PFSK-1 (cell line): ENCODE data around the gene ADAM8.
A peak's percentile ranks its signal among the peaks of the same experiment; 100 is the strongest.

ENCODE experiments used
- FOXP2 ChIP-seq: optimal IDR thresholded peaks from 2 replicates; pipeline ENCODE3; 2011; ENCODE audit warnings: borderline replicate concordance, control low read depth, inconsistent platforms; ENCODE audit not compliant: insufficient read depth; ENCODE audit errors: extremely low read length, extremely low read depth
- POLR2AphosphoS5 ChIP-seq: IDR thresholded peaks from 2 replicates; pipeline ENCODE4 v1.6.1; 2012; ENCODE audit warnings: low read depth, mild to moderate bottlenecking, control low read depth, low read length, moderate library complexity
- REST ChIP-seq, 2 experiments: IDR thresholded peaks; 2 replicates each; pipeline versions ENCODE4 v1.6.1 to v1.8.0; 2011 to 2012; ENCODE audit warnings: low read depth in 2 of 2, low read length in 2 of 2, control low read depth in 1 of 2, inconsistent platforms in 1 of 2, mild to moderate bottlenecking in 1 of 2, moderate library complexity in 1 of 2; ENCODE audit not compliant: insufficient read depth in 1 of 2
- SIN3A ChIP-seq: IDR thresholded peaks from 2 replicates; pipeline ENCODE4 v1.6.1; 2012; ENCODE audit warnings: mild to moderate bottlenecking, low read length, moderate library complexity, borderline replicate concordance; ENCODE audit not compliant: insufficient read depth
- TAF1 ChIP-seq: IDR thresholded peaks from 2 replicates; pipeline ENCODE4 v1.6.1; 2012; ENCODE audit warnings: low read length, control low read depth, borderline replicate concordance; ENCODE audit not compliant: insufficient read depth

ADAM8 gene

GRCh38 chr10:133261726-133262325, 14.8 kb downstream of the ADAM8 start:
- TF ChIP-seq FOXP2 (peak; percentile 14), REST (IDR thresholded peaks at IDR 0.05; ENCODE audit: insufficient read depth in 1 of 2, low read depth in 2 of 2, low read length in 2 of 2) (no peak), POLR2AphosphoS5 (no peak), SIN3A (no peak)

- TF ChIP-seq FOXP2 (no peak), SIN3A (no peak), POLR2AphosphoS5 (no peak), TAF1 (no peak), REST (IDR thresholded peaks at IDR 0.05; ENCODE audit: insufficient read depth in 1 of 2, low read depth in 2 of 2, low read length in 2 of 2) (no peak)
Observed at GRCh38 chr10:133260895-133261725, 15.6 kb downstream of the ADAM8 start.

- no peak for TF ChIP-seq FOXP2
- TF ChIP-seq POLR2AphosphoS5 = no peak
- no peak for TF ChIP-seq SIN3A
- no peak for TF ChIP-seq REST (IDR thresholded peaks at IDR 0.05; ENCODE audit: insufficient read depth in 1 of 2, low read depth in 2 of 2, low read length in 2 of 2)
- no peak for TF ChIP-seq TAF1
Observed at GRCh38 chr10:133259602-133259989, 17.1 kb downstream of the ADAM8 start.

GRCh38 chr10:133258818-133259601, 17.7 kb downstream of the ADAM8 start:
- TF ChIP-seq SIN3A = no peak
- peak; percentile 2 for TF ChIP-seq FOXP2

GRCh38 chr10:133258066-133258817, 18.4 kb downstream of the ADAM8 start:
- TF ChIP-seq SIN3A = no peak
- TF ChIP-seq FOXP2 = peak; percentile 5
